Measurements from ENCODE around the gene MBD3L2B.

MBD3L2B gene

DNA sequence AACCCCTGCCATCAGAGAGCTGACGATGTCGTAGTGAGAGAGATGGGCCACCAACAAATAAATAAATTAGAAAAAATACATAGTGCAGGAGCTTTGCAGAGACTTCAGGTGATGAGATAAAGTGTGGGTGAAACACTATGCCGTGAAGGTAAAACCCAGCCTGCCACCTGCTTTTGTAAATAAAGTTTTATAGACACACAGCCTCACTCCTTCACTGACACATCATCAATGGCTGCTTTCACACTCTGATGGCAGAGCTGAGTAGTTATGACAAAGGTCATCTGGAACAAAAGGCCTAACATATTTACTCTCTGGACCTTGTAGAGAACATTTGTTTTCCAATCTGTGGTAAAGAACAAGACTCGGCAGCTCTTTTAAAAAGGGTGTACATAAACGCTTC, 45.0 kb downstream of the MBD3L2B start:
- TF ChIP-seq CTCF (IDR thresholded peaks at IDR 0.05; ENCODE audit: low read depth, low read length) (no peak), EZH2phosphoT487 (IDR thresholded peaks at IDR 0.05; ENCODE audit: low read depth) (no peak)
- peaks cover 3% of the 10 kb centered on the region; the same call in 1 of the 2 replicates for H3K4me1 ChIP-seq (ENCODE audit: low read length)
- no peaks in the 10 kb centered on the region for H3K79me2 ChIP-seq (ENCODE audit: low read length)
- no peaks in the 10 kb centered on the region for H4K20me1 ChIP-seq (ENCODE audit: insufficient read depth, low read length)
- H2AFZ ChIP-seq (ENCODE audit: low read depth, low read length): no peak overlapping the region
- H3K36me3 ChIP-seq (replicated peaks; ENCODE audit: low read depth, low read length): no peaks in the 10 kb centered on the region
- no peak overlapping the region for H3K9ac ChIP-seq (ENCODE audit: low read length)
- H3K9me3 ChIP-seq (ENCODE audit: insufficient read depth, low read length): peaks cover 6% of the 10 kb centered on the region
- H3K4me3 ChIP-seq (ENCODE audit: low read length): no peak overlapping the region
- no peak overlapping the region for H3K27ac ChIP-seq (ENCODE audit: low read length)
- H3K27me3 ChIP-seq (ENCODE audit: low read depth, low read length): peaks cover 10% of the 10 kb centered on the region; the same call in 1 of the 2 replicates
- H3K4me2 ChIP-seq (ENCODE audit: low read length): no peak overlapping the region

DNA sequence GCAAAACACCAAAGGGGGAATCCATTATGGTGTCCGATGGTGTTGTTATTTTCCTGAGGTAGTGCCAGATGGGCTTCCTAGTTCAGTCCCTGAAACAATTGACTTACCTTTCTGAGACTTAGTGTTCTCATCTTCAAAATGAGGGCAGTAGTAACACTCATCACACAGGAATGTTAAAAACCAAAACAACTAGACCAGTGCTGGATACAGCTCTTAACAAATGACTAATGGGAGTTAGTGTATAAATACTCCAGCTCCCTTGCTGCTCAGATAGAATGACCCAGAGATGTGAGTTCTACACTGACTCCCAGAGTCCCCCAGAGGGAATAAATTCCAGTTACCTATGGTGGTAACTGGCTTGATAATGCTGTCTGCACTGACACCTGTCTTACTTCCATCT, 49.9 kb downstream of the MBD3L2B start:
- TF ChIP-seq EZH2phosphoT487 (IDR thresholded peaks at IDR 0.05; ENCODE audit: low read depth): no peak
- no peak for TF ChIP-seq CTCF (IDR thresholded peaks at IDR 0.05; ENCODE audit: low read depth, low read length)
- Histone ChIP-seq H3K4me2 (ENCODE audit: low read length) (no peak overlapping the region), H3K9ac (ENCODE audit: low read length) (no peak overlapping the region), H3K79me2 (ENCODE audit: low read length) (no peaks in the 10 kb centered on the region), H3K9me3 (ENCODE audit: insufficient read depth, low read length) (no peaks in the 10 kb centered on the region), H3K4me1 (ENCODE audit: low read length) (peaks cover 3% of the 10 kb centered on the region; the same call in 1 of the 2 replicates), H3K27ac (ENCODE audit: low read length) (no peak overlapping the region), H2AFZ (ENCODE audit: low read depth, low read length) (no peak overlapping the region), H4K20me1 (ENCODE audit: insufficient read depth, low read length) (no peaks in the 10 kb centered on the region), H3K36me3 (replicated peaks; ENCODE audit: low read depth, low read length) (no peaks in the 10 kb centered on the region), H3K4me3 (ENCODE audit: low read length) (no peak overlapping the region), H3K27me3 (ENCODE audit: low read depth, low read length) (no peaks in the 10 kb centered on the region; the same call in 1 of the 2 replicates)

DNA sequence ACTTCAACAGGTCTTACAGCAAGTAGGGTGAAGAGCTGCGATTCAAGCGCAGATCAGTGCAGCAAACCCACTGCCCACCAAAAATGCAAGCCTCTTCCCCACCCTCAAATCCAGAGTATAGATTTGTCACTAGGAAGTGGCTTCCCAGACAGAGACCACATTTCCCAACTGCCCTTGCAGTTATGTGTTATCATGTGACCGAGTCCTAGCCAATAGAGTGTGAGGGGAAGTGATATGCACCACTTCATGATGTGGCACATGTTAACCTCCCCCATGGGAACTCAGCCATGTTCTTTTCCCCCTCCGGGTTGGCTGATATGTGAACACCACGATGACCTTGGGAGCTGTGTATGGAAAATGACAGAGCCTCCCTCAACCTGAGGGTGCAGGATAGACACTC, 50.8 kb downstream of the MBD3L2B start:
- no peaks in the 10 kb centered on the region for H3K79me2 ChIP-seq (ENCODE audit: low read length)
- no peak overlapping the region for H3K4me3 ChIP-seq (ENCODE audit: low read length)
- H3K27me3 ChIP-seq (ENCODE audit: low read depth, low read length): no peaks in the 10 kb centered on the region; the same call in 1 of the 2 replicates
- no peak overlapping the region for H3K27ac ChIP-seq (ENCODE audit: low read length)
- H3K36me3 ChIP-seq (replicated peaks; ENCODE audit: low read depth, low read length): no peaks in the 10 kb centered on the region
- H3K9ac ChIP-seq (ENCODE audit: low read length): no peak overlapping the region
- TF ChIP-seq CTCF (IDR thresholded peaks at IDR 0.05; ENCODE audit: low read depth, low read length) (no peak), EZH2phosphoT487 (IDR thresholded peaks at IDR 0.05; ENCODE audit: low read depth) (no peak)
- no peak overlapping the region for H3K4me2 ChIP-seq (ENCODE audit: low read length)
- H2AFZ ChIP-seq (ENCODE audit: low read depth, low read length): no peak overlapping the region
- peaks cover 3% of the 10 kb centered on the region; the same call in 1 of the 2 replicates for H3K4me1 ChIP-seq (ENCODE audit: low read length)
- no peaks in the 10 kb centered on the region for H4K20me1 ChIP-seq (ENCODE audit: insufficient read depth, low read length)
- H3K9me3 ChIP-seq (ENCODE audit: insufficient read depth, low read length): no peaks in the 10 kb centered on the region

DNA sequence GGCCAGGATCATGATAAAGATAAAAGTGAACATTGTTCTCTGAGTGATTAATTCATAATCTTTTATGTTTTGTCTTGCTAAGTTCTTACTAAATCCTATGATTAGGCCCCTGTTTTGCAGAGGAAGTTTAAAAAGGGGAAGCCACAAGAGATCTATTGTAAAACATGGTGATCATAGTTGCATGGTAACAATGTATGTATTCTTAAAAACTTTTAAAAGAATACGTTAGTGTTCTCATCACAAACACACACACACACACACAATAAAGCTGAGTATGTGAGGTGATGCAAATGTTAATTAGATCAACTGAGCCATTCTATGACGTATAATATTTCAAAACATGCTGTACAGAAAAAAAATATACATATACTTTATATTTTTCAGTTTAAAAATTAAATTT, 51.2 kb downstream of the MBD3L2B start:
- H3K4me1 ChIP-seq (ENCODE audit: low read length): peaks cover 3% of the 10 kb centered on the region; the same call in 1 of the 2 replicates
- no peaks in the 10 kb centered on the region; the same call in 1 of the 2 replicates for H3K27me3 ChIP-seq (ENCODE audit: low read depth, low read length)
- no peaks in the 10 kb centered on the region for H3K9me3 ChIP-seq (ENCODE audit: insufficient read depth, low read length)
- TF ChIP-seq CTCF (IDR thresholded peaks at IDR 0.05; ENCODE audit: low read depth, low read length) (no peak), EZH2phosphoT487 (IDR thresholded peaks at IDR 0.05; ENCODE audit: low read depth) (no peak)
- H3K4me2 ChIP-seq (ENCODE audit: low read length): no peak overlapping the region
- no peak overlapping the region for H2AFZ ChIP-seq (ENCODE audit: low read depth, low read length)
- H3K36me3 ChIP-seq (replicated peaks; ENCODE audit: low read depth, low read length): no peaks in the 10 kb centered on the region
- no peak overlapping the region for H3K27ac ChIP-seq (ENCODE audit: low read length)
- no peak overlapping the region for H3K9ac ChIP-seq (ENCODE audit: low read length)
- no peak overlapping the region for H3K4me3 ChIP-seq (ENCODE audit: low read length)
- H3K79me2 ChIP-seq (ENCODE audit: low read length): no peaks in the 10 kb centered on the region
- H4K20me1 ChIP-seq (ENCODE audit: insufficient read depth, low read length): no peaks in the 10 kb centered on the region
